ENCODE data around the gene OVCA2.

The OVCA2 gene

GRCh38 chr17:2003525-2003924, 38.3 kb upstream of the OVCA2 start:
- no peak for TF ChIP-seq CTCF (IDR thresholded peaks at IDR 0.05; ENCODE audit: unreplicated experiment in 3 of 3)
- Mint-ChIP-seq H3K9me3 (no peaks in the 10 kb centered on the region), H3K27me3 (ENCODE audit: low read depth) (no peaks in the 10 kb centered on the region), H3K4me1 (peaks cover 15% of the 10 kb centered on the region), H3K4me3 (no peak overlapping the region), H3K36me3 (ENCODE audit: low read depth) (no peaks in the 10 kb centered on the region), H3K27ac (no peak overlapping the region)

GRCh38 chr17:2004435-2004952, 37.3 kb upstream of the OVCA2 start:
- Mint-ChIP-seq H3K27ac (no peak overlapping the region), H3K27me3 (ENCODE audit: low read depth) (no peaks in the 10 kb centered on the region), H3K9me3 (no peaks in the 10 kb centered on the region), H3K36me3 (ENCODE audit: low read depth) (no peaks in the 10 kb centered on the region), H3K4me3 (no peak overlapping the region), H3K4me1 (peaks cover 7% of the 10 kb centered on the region)
- TF ChIP-seq CTCF (IDR thresholded peaks at IDR 0.05; ENCODE audit: unreplicated experiment in 3 of 3), result no peak

- no peak overlapping the region for H3K27ac Mint-ChIP-seq
- no peak overlapping the region for H3K4me3 Mint-ChIP-seq
- no peak for TF ChIP-seq CTCF (IDR thresholded peaks at IDR 0.05; ENCODE audit: unreplicated experiment in 3 of 3)
- no peaks in the 10 kb centered on the region for H3K9me3 Mint-ChIP-seq
- peaks cover 15% of the 10 kb centered on the region for H3K4me1 Mint-ChIP-seq
- no peaks in the 10 kb centered on the region for H3K36me3 Mint-ChIP-seq (ENCODE audit: low read depth)
- peaks cover 24% of the 10 kb centered on the region for H3K27me3 Mint-ChIP-seq (ENCODE audit: low read depth)
Observed at GRCh38 chr17:2008332-2009126, 33.3 kb upstream of the OVCA2 start.

GRCh38 chr17:2009737-2010136, 32.1 kb upstream of the OVCA2 start:
- TF ChIP-seq CTCF (IDR thresholded peaks at IDR 0.05; ENCODE audit: unreplicated experiment in 3 of 3), result no peak
- no peak overlapping the region for H3K4me3 Mint-ChIP-seq
- peaks cover 31% of the 10 kb centered on the region for H3K27me3 Mint-ChIP-seq (ENCODE audit: low read depth)
- H3K4me1 Mint-ChIP-seq, result peaks cover 15% of the 10 kb centered on the region
- peaks cover 3% of the 10 kb centered on the region for H3K9me3 Mint-ChIP-seq
- H3K27ac Mint-ChIP-seq, result no peak overlapping the region
- H3K36me3 Mint-ChIP-seq (ENCODE audit: low read depth), result no peaks in the 10 kb centered on the region

- Mint-ChIP-seq H3K27ac (peak overlapping the region in 1 of 3 experiments; percentile 50), H3K4me1 (peaks cover 15% of the 10 kb centered on the region), H3K36me3 (ENCODE audit: low read depth) (no peaks in the 10 kb centered on the region), H3K4me3 (no peak overlapping the region), H3K27me3 (ENCODE audit: low read depth) (peaks cover 45% of the 10 kb centered on the region), H3K9me3 (peaks cover 3% of the 10 kb centered on the region)
- no peak for TF ChIP-seq CTCF (IDR thresholded peaks at IDR 0.05; ENCODE audit: unreplicated experiment in 3 of 3)
Observed at GRCh38 chr17:2011411-2012371, 30.1 kb upstream of the OVCA2 start.
